Gastrocnemius medialis (tissue), 4 donors: ENCODE data around the gene PITX2. TPM values are rescaled to one million over a fixed set of nuclear protein-coding genes. Genes with fewer than 3 reads are reported as not detected.

Experiments used
- ATAC-seq, 2 donors: fragments of 150-250 bp; one replicate each; pipeline ENCODE4 v1.9.1; 2016
- DNase-seq, 2 donors: peaks; one replicate each; pipeline ENCODE4 v3.0.0-alpha.2; 2019
- H3K27ac ChIP-seq, 4 donors: fragments of 200-600 bp; sonication (generic); 1 replicate in 1 of 4; 2 replicates in 3 of 4; pipeline ENCODE4 v1.5.1; 2016 to 2018; ENCODE audit warnings: mild to moderate bottlenecking in 2 of 4, moderate library complexity in 1 of 4
- H3K27me3 ChIP-seq, 3 donors: fragments of 200-600 bp; sonication (generic) in 2 of 3; 1 replicate in 1 of 3; 2 replicates in 2 of 3; pipeline versions ENCODE4 v1.5.1 to v1.6.0; 2016 to 2019; ENCODE audit warnings: mild to moderate bottlenecking in 1 of 3, moderate library complexity in 1 of 3
- H3K36me3 ChIP-seq, 2 donors: fragments of 200-600 bp; sonication (generic) in 1 of 2; one replicate each; pipeline ENCODE4 v1.5.1; 2017 to 2018
- H3K4me1 ChIP-seq, 2 donors: fragments of 200-600 bp; sonication (generic) in 1 of 2; one replicate each; pipeline ENCODE4 v1.5.1; 2016 to 2017; ENCODE audit warnings: mild to moderate bottlenecking in 2 of 2
- H3K4me3 ChIP-seq, 4 donors: fragments of 200-600 bp; sonication (generic) in 3 of 4; 1 replicate in 1 of 4; 2 replicates in 3 of 4; pipeline ENCODE4 v1.5.1; 2016 to 2019; ENCODE audit warnings: mild to moderate bottlenecking in 2 of 4
- H3K9me3 ChIP-seq, 3 donors: fragments of 200-600 bp; sonication (generic) in 2 of 3; 1 replicate in 1 of 3; 2 replicates in 2 of 3; pipeline ENCODE4 v1.5.1; 2016 to 2019
- CTCF ChIP-seq, 5 experiments: fragments of 450-650 bp in 3 of 5; fragments of 200-600 bp in 2 of 5; sonication (generic) in 2 of 5; IDR thresholded peaks in 4 of 5; conservative IDR thresholded peaks in 1 of 5; 1 replicate in 4 of 5; 2 replicates in 1 of 5; pipeline ENCODE4 v1.5.1; 2016 to 2019; ENCODE audit warnings: antibody characterized with exemption in 5 of 5, mild to moderate bottlenecking in 3 of 5, moderate library complexity in 3 of 5
- POLR2A ChIP-seq, 2 donors: fragments of 450-650 bp; IDR thresholded peaks; one replicate each; pipeline ENCODE4 v1.6.1; 2017; ENCODE audit warnings: antibody characterized with exemption in 2 of 2, mild to moderate bottlenecking in 2 of 2, moderate library complexity in 2 of 2
- in situ Hi-C, 4 donors: fragments of 200-750 bp; cut with MboI; loops; one replicate each; pipeline versions ENCODE4 v1.15.0 to v1.8.0; 2017; ENCODE audit warnings: low sequenced_read_pairs in 4 of 4
- intact Hi-C: fragments of 100-400 bp; cut with DNase I; formaldehyde crosslinking; loops from one replicate; pipeline ENCODE4 v1.15.1; 2023; ENCODE audit warnings: low total_unique reads
- total RNA-seq, 4 donors: library from RNA; depleted of rRNA; stranded (reverse); fragments of >200 nt; gene quantifications; one replicate each; pipeline versions ENCODE4 v1.1.0 to v1.2.3, GENCODE V29; 2016

PITX2 gene
- total RNA-seq, 4 donors from 2014 or later = 30.5 to 58.9 (median 38.2) TPM

- Histone ChIP-seq H3K4me3 (no peak overlapping the region), H3K9me3 (no peaks in the 10 kb centered on the region), H3K27ac (no peak overlapping the region), H3K27me3 (no peaks in the 10 kb centered on the region), H3K4me1 (peaks cover 24 to 30% of the 10 kb centered on the region in 2 donors), H3K36me3 (no peaks in the 10 kb centered on the region)
- DNase-seq = no peak
- no peak for ATAC-seq
- TF ChIP-seq POLR2A (IDR thresholded peaks at IDR 0.05) (no peak), CTCF (IDR thresholded peaks at IDR 0.05 in 4 of 5, conservative IDR thresholded peaks at IDR 0.05 in 1 of 5) (no peak)
- in situ Hi-C loops (no loop called here), intact Hi-C loops (no loop called here)
Measured at GRCh38 chr4:110666030-110666429, 43.2 kb upstream of the PITX2 start.

- no peak for TF ChIP-seq POLR2A (IDR thresholded peaks at IDR 0.05)
- TF ChIP-seq CTCF (IDR thresholded peaks at IDR 0.05 in 4 of 5, conservative IDR thresholded peaks at IDR 0.05 in 1 of 5) = no peak
- Histone ChIP-seq H3K27ac (no peak overlapping the region), H3K27me3 (no peaks in the 10 kb centered on the region), H3K9me3 (no peaks in the 10 kb centered on the region), H3K4me3 (no peak overlapping the region), H3K36me3 (no peaks in the 10 kb centered on the region), H3K4me1 (peaks cover 15 to 18% of the 10 kb centered on the region in 2 donors)
- DNase-seq = no peak
- intact Hi-C loops (no loop called here), in situ Hi-C loops (no loop called here)
- no peak for ATAC-seq
Measured at GRCh38 chr4:110663738-110664444, 41.0 kb upstream of the PITX2 start.

GRCh38 chr4:110663206-110663605, 40.3 kb upstream of the PITX2 start:
- no peak for DNase-seq
- TF ChIP-seq POLR2A (IDR thresholded peaks at IDR 0.05) = no peak
- TF ChIP-seq CTCF (IDR thresholded peaks at IDR 0.05 in 4 of 5, conservative IDR thresholded peaks at IDR 0.05 in 1 of 5) = no peak
- H3K4me1 ChIP-seq = peaks cover 8 to 11% of the 10 kb centered on the region in 2 donors
- H3K27ac ChIP-seq = no peak overlapping the region
- no peaks in the 10 kb centered on the region for H3K36me3 ChIP-seq
- H3K27me3 ChIP-seq = no peaks in the 10 kb centered on the region
- in situ Hi-C loops (no loop called here), intact Hi-C loops (no loop called here)
- no peaks in the 10 kb centered on the region for H3K9me3 ChIP-seq
- ATAC-seq = no peak
- no peak overlapping the region for H3K4me3 ChIP-seq

GRCh38 chr4:110660755-110661154, 37.9 kb upstream of the PITX2 start:
- in situ Hi-C loops (no loop called here), intact Hi-C loops (no loop called here)
- H3K27ac ChIP-seq = no peak overlapping the region
- DNase-seq = no peak
- H3K4me3 ChIP-seq = no peak overlapping the region
- H3K36me3 ChIP-seq = no peaks in the 10 kb centered on the region
- no peaks in the 10 kb centered on the region for H3K27me3 ChIP-seq
- TF ChIP-seq POLR2A (IDR thresholded peaks at IDR 0.05) (no peak), CTCF (IDR thresholded peaks at IDR 0.05 in 4 of 5, conservative IDR thresholded peaks at IDR 0.05 in 1 of 5) (no peak)
- no peaks in the 10 kb centered on the region for H3K4me1 ChIP-seq
- no peak for ATAC-seq
- no peaks in the 10 kb centered on the region for H3K9me3 ChIP-seq

GRCh38 chr4:110654254-110654635, 31.4 kb upstream of the PITX2 start:
- Histone ChIP-seq H3K27ac (no peak overlapping the region), H3K4me1 (no peaks in the 10 kb centered on the region), H3K27me3 (no peaks in the 10 kb centered on the region), H3K4me3 (no peak overlapping the region), H3K9me3 (no peaks in the 10 kb centered on the region), H3K36me3 (no peaks in the 10 kb centered on the region)
- DNase-seq (no peak), ATAC-seq (no peak)
- intact Hi-C loops (no loop called here), in situ Hi-C loops (no loop called here)
- TF ChIP-seq POLR2A (IDR thresholded peaks at IDR 0.05) = no peak
- no peak for TF ChIP-seq CTCF (IDR thresholded peaks at IDR 0.05 in 4 of 5, conservative IDR thresholded peaks at IDR 0.05 in 1 of 5)
